Right lobe of liver (tissue), 4 donors: Measurements from ENCODE around the gene ITGA3.

Experiments
- POLR2A ChIP-seq: fragments of 450-650 bp; IDR thresholded peaks from one replicate; pipeline ENCODE4 v1.6.1; 2017; ENCODE audit warnings: antibody characterized with exemption, mild to moderate bottlenecking
- TF ChIP-seq, protein P1 (sequence below), 4 donors: fragments of 200-600 bp in 3 of 4; fragments of 450-650 bp in 1 of 4; IDR thresholded peaks; one replicate each; pipeline versions ENCODE4 v1.5.1 to v1.8.0; 2016 to 2022; ENCODE audit warnings: antibody characterized with exemption in 4 of 4, mild to moderate bottlenecking in 2 of 4
- donor health status: DM: no; HTN: no; CAD: no.
- donor health status: DM: no; HTN: no; CAD: no.
- donor health status: DM: no; HTN: yes; CAD: no.

DNA sequence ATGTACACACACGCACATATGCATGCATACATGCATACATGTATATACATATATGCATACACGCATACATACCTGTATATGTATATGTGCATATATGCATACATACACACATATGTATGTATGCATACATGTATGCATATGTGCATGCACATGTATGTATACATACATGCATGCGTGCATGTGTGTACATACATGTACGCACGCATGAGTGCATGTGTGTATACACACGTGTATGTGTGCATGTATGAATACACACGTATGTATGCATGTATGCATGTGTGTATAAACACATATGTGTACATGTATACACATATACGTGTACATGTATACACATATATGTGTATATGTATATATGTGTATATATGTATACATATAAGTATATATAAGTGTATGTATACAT lies 32.4 kb upstream of the ITGA3 start:
- TF ChIP-seq, protein P1, sequence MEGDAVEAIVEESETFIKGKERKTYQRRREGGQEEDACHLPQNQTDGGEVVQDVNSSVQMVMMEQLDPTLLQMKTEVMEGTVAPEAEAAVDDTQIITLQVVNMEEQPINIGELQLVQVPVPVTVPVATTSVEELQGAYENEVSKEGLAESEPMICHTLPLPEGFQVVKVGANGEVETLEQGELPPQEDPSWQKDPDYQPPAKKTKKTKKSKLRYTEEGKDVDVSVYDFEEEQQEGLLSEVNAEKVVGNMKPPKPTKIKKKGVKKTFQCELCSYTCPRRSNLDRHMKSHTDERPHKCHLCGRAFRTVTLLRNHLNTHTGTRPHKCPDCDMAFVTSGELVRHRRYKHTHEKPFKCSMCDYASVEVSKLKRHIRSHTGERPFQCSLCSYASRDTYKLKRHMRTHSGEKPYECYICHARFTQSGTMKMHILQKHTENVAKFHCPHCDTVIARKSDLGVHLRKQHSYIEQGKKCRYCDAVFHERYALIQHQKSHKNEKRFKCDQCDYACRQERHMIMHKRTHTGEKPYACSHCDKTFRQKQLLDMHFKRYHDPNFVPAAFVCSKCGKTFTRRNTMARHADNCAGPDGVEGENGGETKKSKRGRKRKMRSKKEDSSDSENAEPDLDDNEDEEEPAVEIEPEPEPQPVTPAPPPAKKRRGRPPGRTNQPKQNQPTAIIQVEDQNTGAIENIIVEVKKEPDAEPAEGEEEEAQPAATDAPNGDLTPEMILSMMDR (IDR thresholded peaks at IDR 0.05): no peak
- no peak for TF ChIP-seq POLR2A
